ENCODE data around the gene SDK2.

The SDK2 gene

DNA sequence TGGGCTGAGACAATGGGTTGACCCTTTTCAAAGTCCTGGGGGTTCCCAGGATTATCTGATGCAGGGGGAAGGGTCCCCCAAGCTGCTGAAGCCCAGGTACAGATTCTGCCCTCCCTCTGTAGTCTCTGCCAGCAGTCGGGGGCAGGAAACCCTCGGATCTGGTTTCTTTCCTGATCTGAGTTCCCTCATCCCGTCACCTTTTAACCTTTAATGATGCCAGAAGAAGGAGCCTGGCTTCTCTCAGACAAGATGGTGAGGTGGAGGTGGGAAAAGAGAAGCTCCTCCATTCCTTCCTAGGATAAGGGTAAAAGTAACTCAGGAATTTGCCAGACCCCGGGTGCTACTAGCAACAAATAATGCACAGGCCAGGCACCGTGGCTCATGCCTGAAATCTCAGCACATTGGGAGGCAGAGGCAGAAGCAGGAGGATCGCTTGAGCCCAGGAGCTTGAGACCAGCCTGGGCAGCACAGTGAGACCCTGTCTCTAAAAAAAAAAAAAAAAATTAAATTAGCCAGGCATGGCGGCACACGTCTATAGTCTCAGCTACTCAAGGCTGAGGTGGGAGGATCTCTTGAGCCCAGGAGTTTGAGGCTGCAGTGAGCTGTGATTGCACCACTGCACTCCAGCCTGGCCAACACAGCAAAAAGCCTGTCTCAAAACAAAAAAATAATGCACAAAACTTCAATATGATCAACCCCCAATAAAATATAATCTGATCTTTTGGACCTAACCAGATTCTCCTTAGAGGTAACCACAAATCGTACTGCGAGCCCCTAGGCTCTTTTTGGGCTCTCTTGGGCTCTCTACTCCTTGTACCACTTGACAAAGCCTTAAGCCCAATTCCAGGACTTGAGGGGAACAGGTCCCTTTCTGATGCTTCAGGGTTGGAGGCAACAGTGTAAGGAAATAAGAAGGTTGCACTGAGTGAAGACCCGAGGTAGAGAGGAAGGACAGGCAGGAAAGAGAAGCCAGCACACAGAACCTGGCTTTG is 338.1 kb downstream of the SDK2 start:
- DNase-seq (ENCODE audit: low spot score) = no peak
- in situ Hi-C loops (cut with MboI; ENCODE audit: low sequenced_read_pairs, unreplicated experiment) = no loop called here
- TF ChIP-seq, protein P1, sequence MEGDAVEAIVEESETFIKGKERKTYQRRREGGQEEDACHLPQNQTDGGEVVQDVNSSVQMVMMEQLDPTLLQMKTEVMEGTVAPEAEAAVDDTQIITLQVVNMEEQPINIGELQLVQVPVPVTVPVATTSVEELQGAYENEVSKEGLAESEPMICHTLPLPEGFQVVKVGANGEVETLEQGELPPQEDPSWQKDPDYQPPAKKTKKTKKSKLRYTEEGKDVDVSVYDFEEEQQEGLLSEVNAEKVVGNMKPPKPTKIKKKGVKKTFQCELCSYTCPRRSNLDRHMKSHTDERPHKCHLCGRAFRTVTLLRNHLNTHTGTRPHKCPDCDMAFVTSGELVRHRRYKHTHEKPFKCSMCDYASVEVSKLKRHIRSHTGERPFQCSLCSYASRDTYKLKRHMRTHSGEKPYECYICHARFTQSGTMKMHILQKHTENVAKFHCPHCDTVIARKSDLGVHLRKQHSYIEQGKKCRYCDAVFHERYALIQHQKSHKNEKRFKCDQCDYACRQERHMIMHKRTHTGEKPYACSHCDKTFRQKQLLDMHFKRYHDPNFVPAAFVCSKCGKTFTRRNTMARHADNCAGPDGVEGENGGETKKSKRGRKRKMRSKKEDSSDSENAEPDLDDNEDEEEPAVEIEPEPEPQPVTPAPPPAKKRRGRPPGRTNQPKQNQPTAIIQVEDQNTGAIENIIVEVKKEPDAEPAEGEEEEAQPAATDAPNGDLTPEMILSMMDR (IDR thresholded peaks at IDR 0.05; ENCODE audit: borderline replicate concordance, control extremely low read depth, extremely low read depth, insufficient read depth, missing control alignments) = no peak

DNA sequence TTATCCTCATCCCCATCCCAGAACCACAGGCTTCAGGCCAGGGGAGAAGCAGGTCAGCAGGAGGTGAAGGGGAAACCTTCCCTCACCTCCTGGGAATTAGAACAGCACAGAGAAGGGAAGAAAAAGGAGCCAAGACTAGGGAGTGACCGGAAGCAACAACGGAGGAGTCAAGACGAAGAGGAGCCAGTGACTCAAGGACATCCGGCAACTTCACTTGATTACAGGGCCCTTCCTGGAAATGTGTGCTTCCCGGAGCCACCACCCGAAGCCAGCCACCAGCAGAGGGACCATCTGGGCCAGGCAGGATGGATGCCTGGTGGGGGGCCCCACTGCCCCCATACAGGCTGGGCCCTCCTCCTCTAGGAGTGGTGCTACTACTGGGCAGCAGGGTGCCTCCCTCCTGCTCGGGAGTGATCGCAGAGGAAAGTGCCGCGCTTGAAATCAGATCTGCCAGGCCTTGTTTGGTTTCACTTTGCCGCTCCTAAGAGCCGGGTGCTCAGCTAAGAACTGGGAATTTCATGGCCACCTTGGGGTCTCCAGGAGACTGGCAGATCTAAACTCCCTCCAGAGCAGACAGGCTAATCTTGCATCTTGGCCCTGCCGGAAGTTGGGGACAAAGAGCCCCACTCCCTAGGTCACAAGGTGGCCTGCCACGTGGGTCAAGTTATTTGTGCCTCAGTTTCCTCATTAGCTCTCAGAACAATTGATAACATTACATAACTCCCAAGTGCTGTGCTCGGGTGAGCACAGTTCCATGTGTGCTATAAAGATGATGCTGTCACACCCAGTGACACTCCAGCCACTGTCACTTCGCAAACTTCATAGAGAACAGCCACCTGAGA is 339.1 kb downstream of the SDK2 start:
- TF ChIP-seq, protein P1 (IDR thresholded peaks at IDR 0.05; ENCODE audit: borderline replicate concordance, control extremely low read depth, extremely low read depth, insufficient read depth, missing control alignments) = no peak
- in situ Hi-C loops (cut with MboI; ENCODE audit: low sequenced_read_pairs, unreplicated experiment) = no loop called here
- DNase-seq (ENCODE audit: low spot score) = no peak

DNA sequence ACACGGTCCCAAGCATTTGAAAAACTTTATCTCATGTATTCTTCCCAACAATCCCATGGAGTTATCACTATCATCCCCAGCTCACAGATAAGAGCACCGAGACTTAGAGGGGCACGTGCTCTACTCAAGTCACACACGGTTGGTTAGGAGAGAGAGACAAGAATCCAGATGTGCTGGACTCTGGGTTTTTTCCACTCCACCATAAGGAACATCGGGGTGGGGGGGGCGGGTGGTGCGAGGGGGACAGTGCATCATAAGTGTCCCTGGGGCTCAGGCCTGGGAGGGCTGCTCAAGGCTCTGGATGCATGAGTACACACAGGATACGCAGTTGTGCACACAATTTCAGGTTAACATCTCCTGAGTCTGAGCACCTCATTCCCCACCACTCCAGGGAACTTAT is 339.8 kb downstream of the SDK2 start:
- TF ChIP-seq, protein P1 (IDR thresholded peaks at IDR 0.05; ENCODE audit: borderline replicate concordance, control extremely low read depth, extremely low read depth, insufficient read depth, missing control alignments) = no peak
- in situ Hi-C loops (cut with MboI; ENCODE audit: low sequenced_read_pairs, unreplicated experiment) = no loop called here
- DNase-seq (ENCODE audit: low spot score) = no peak

DNA sequence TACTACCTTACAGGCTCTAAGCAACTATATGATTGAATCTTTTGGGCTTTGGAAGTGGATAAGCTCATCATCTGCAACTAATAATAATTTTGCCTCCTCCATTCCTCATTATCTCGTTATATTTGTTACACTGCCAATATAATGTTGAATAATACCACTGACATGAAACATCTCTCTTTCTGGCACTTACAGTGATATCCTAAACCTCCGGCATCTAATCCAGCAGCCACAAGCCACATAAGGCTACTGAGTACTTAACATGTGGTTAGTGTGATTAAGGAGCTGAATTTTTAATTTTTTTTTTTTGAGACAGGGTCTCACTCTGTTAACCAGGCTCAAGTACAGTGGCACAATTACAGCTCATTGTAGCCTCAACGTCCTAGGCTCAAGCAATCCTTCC is 342.1 kb downstream of the SDK2 start:
- no peak for DNase-seq (ENCODE audit: low spot score)
- TF ChIP-seq, protein P1 (IDR thresholded peaks at IDR 0.05; ENCODE audit: borderline replicate concordance, control extremely low read depth, extremely low read depth, insufficient read depth, missing control alignments) = no peak
- in situ Hi-C loops (cut with MboI; ENCODE audit: low sequenced_read_pairs, unreplicated experiment) = no loop called here

DNA sequence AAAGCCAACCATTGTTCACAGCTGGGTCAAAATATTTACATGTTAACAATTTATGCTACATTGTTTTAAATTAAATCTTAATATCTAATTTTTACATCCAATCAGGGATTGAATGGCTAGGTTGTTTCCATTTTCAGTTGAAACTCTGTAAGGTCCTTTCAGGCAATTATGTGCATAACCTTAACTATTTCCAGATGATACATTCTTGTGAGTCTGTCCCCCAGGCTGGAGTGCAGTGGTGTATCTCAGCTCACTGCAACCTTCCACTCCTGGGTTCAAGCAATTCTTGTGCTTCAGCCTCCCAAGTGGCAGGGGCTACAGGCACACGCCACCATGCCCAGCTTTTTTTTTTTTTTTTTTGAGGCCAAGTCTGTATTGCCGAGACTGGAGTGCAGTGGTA is 342.9 kb downstream of the SDK2 start:
- TF ChIP-seq, protein P1 (IDR thresholded peaks at IDR 0.05; ENCODE audit: borderline replicate concordance, control extremely low read depth, extremely low read depth, insufficient read depth, missing control alignments) = no peak
- in situ Hi-C loops (cut with MboI; ENCODE audit: low sequenced_read_pairs, unreplicated experiment) = no loop called here
- DNase-seq (ENCODE audit: low spot score) = no peak

DNA sequence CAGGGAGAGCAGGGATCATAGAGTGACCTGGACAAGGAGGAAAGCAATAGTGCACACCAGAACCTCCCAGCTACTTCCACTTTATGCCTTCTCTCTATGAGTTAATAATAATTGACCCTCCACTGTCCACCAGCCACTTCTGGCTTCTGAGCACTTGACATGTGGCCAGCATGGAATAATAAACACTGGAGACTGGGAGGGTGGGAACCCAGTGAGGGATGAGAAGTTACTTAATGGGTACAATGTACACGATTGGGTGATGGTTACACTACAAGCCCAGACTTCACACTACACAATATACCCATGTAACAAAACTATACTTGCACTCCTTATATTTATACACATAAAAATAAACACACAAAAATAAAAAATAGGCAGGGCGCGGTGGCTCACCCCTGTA is 343.9 kb downstream of the SDK2 start:
- DNase-seq (ENCODE audit: low spot score) = no peak
- TF ChIP-seq, protein P1 (IDR thresholded peaks at IDR 0.05; ENCODE audit: borderline replicate concordance, control extremely low read depth, extremely low read depth, insufficient read depth, missing control alignments) = no peak
- in situ Hi-C loops (cut with MboI; ENCODE audit: low sequenced_read_pairs, unreplicated experiment) = no loop called here
